HG03520 (cell line): ENCODE measurements around the gene SRBD1.

Source experiments
- ATAC-seq: cut with Tn5 transposase; IDR thresholded peaks from one replicate; pipeline ENCODE4 v1.9.1; 2021; ENCODE audit warnings: mild to moderate bottlenecking, moderate library complexity; ENCODE audit not compliant: unreplicated experiment

Gene SRBD1

DNA sequence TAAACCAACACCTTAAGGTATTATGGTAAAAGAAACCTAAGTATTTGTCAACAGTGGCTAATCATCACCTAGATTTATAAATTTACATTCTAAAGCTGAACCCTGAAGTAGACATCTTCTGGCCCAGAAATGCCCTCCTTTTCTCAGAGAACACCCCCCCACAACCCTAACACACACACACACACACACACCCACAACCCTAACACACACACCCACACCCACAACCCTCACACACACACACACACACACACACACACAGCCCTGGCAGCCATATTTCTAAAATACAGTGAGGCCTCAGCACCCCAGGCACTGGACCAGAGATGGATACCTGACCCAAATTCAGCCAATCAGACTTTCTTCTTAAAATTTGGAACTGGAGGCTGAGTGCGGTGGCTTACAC is 14.3 kb downstream of the SRBD1 start:
- no peak for ATAC-seq

DNA sequence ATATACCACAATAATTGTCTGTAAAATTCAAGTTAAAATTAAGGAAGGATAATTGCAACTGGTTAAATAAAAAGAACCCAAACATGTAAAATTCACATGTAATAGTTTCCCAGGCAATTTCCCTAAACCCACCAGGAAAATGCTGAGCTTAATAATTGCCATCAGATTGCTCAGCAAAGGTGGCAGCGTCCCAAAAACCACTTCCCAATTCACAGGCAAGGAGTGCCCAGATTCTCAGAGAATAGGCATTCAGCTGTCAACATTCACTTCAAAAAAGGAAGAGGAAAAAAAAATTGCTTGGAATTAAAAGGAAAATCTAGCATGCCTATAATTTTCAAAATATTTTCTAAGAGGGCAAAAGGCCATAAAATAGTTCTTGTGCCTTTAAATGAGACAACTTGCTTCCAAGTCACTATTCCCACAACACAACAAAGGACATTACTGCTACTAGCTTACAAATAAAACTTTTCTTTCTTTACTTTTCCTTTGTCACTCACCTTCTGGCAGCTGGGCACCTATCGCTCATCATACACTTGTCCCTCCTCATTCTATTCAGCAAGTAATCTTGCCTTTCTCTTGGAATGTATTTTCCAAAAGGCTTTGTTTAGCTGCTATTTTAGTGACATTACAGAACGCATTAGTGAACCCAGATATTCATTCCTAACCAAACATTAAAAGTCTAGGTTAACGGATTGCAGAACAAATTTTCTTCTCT is 15.2 kb downstream of the SRBD1 start:
- no peak for ATAC-seq

DNA sequence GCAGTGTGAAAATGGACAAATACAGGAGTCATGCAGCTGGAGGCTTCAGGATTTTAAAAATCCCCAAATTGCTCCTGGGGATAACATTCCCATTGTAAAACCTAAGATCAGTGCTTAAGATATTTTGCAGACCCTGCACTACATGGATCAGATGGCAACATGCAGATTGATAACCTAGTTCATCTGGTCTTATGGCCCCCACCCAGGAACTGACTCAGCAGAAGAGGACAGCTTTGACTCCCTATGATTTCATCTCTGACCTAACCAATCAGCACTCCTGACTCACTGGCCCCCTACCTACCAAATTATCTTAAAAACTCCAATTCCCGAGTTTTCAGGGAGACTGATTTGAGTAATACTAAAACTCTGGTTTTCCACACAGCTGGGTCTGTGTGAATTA is 20.0 kb downstream of the SRBD1 start:
- no peak for ATAC-seq

DNA sequence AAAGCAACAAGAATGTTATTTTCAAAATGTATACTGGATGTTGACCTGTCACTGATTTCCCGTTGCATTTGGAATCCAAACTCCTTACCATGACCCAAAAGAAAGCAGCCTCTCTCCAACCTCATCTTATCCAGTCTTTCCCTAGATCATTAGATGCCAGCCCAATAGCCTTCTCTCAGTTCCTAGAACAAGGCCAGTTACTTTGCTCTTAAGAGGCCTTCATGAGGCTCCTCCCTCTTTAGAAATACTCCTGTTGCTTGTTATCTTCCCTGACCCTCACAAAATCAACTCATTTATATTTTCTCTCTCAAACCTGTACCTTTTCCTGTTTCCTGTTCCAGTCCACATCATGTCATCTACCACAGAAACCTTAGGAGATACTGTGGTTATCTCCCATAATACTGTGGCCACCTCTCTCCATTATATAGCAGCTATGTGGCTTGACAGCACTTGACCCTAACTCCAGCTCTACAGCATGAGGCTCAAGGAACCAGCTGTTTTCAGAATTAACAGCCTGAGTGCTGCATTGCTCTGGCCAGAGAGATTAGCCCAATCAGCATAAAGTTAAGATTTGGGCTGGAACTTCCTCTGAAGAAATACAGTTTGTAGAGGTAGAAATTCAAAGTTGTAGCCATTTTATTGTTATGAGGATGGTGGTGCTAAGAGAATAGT is 22.8 kb downstream of the SRBD1 start:
- no peak for ATAC-seq

DNA sequence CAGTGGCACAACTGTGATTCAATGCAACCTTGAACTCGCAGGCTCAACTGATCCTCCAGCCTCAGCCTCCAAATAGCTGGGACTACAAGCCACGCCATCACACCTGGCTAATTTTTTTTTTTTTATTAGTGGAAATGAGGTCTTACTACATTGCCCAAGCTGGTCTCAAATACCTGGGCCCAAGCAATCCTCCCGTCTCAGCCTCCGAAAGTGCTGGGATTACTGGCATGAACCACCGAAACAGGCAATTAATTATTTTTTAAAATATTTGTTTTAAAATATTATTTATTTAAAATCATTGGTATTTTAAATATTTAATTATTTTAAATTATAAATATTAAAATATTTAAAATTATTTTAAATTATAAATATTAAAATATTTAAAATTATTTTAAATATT is 24.5 kb downstream of the SRBD1 start:
- ATAC-seq = no peak

DNA sequence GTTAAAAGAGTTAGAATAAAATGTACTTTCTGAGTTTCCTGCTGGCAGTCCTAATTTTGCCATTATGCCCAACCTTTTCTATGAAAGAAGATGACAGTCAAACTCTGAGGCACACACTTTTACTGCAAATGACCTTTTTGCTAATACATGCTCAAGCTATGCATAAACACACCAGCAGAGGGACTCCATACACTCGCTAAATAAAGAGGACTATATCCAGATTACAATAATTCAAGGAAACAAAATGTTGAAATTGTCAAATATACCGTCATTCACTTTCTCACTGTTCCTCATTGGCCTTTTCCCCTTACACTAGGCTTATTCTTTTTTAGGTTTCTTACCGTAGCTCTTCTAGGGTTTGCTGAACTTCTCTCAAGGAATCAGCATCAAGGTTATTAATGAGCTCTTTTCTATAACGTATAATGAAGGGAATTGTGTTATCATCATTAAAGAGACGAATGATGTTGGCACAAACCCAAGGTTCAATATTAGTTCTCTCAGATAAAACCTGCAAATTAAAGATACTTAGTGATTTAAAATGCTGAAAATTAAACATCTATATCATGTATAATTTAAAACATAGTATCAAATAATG is 25.7 kb downstream of the SRBD1 start:
- no peak for ATAC-seq

DNA sequence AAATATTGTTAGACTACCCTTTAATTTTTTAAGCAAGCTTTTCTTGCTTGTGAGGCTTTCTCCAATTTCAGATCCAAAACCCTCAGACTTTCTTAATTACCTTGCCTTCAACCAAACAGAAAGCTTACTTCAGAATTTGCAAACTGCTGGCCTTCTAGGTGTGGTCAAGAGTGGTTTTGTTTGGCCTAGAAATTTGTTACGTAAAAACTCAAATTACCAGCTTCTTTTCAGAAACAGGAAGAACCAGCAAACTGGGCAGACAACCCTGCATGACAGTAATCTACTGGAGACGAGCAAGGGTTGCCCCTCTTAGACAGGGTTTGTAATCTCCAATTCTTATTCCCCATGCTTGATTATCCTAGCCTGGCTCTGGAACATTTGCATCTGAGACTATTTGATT is 27.1 kb downstream of the SRBD1 start:
- ATAC-seq = no peak

DNA sequence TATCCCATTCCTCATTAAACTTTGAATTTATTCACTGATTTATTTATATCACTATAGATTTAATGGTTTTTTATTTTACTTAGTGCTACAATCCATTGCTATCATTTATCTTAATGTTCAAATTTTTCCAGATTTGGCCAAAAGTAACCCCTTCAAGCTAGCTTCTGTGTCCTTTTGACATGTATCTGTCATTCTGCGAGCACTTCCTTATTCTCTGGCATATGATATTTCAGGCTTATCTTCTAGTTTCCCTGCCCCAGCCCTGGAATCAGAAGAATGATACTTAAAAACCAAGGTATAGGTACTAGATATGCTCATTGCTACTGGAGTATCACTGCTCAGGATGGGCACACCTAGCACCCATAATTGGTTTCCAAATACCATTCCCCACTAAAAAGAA is 28.5 kb downstream of the SRBD1 start:
- ATAC-seq = no peak

DNA sequence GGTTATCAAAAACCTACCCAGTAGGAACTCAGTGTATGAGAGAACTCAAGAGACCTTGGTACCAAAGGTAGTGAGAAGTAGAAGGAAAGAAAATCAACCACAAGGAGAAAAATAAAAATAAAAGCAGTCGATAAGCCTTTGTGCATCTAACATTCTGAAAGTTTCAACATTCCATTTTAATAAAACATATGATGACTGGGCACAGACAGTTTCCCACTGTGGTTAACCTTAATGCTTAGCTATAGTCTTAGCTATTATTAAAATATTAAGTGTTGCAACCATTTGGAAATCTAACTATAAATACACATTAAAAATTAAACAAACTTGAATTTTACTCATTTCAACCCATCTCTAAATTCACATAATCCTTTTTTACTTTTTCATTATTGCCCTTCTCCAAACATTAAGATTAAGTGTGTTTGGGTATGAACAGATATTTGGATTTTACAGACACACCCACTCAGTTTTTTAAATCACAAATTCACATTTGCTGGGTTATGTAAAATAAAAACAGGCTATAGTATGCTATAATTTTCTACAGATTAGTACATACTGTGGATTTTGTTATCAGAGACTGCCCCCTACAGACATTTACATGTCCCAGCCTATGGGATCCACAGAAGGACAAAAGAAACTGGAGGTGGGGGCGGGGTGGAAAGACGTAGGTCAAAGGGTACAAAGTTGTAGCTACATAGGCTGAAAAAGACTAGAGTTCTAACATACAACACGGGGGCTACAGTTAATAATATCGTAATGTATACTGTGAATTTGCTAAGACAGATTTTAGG is 32.8 kb downstream of the SRBD1 start:
- no peak for ATAC-seq

DNA sequence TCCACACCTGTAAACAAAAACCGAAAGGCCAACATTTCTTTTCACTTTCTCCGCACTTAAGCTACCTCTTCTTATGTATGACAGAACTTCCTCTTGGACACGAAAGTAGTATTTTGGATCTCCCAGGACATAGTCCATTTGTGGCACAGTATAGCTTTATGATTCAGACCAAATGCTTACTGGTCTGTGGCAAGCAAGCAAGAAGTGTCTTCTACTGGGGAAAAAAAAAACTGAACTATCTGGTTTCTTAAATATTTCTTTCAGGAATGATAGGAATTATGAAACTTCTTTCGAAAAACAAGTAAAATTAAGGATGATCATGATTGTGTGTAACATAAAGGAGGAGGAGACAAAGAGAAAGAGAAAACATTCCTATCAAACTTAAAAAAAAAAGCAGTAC is 33.6 kb downstream of the SRBD1 start:
- ATAC-seq = no peak

DNA sequence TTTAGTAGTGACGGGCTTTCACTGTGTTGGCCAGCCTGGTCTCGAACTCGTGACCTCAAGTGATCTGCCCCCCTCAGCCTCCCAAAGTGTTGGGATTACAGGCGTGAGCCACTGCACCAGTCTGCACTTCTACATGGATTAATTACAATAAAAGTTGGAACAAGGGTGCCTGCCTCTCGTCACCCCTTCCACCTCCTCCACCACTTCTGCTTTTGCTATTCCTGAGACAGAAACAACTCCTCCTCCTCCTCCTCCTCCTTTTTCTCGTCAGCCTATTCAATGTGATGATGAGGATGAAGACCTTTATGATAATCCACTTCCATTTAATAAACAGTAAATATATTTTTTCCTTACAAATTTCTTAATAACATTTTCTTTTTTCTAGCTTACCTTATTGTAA is 35.2 kb downstream of the SRBD1 start:
- no peak for ATAC-seq

DNA sequence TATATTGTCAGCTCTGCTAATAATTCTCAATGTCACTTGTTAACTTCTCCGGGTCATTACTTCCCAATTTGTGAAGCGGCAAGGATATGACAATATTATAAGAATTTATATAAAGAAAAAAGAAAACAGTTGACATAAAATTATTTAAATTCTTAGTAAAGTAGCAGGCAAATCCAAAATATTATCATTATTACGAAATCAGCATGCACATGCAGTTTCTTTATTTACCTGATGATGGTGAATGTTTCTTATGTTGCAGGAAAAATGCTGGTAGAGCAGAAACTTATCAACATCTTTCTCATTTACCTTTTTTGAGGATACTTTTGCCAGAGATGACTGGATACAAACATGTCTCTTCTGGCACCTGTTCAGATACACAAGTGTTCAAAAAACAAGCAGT is 38.1 kb downstream of the SRBD1 start:
- no peak for ATAC-seq

DNA sequence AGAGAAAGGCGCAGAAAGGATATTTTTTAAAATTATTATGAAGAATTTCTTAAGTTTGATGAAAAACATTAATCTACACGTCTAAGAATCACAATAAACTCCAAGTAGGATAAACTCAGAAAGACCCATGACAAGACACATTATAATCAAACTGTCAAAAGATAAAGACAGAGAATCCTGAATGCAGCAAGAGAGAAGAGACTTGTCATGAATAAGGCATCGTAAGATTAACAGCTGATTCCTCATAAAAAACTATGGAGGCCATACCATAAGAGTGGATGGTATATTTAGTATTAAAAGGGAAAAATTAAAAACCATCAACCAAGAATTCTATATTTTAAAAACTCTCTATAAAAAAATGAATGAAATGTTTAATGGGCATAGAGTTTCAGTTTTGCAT is 39.1 kb downstream of the SRBD1 start:
- no peak for ATAC-seq

DNA sequence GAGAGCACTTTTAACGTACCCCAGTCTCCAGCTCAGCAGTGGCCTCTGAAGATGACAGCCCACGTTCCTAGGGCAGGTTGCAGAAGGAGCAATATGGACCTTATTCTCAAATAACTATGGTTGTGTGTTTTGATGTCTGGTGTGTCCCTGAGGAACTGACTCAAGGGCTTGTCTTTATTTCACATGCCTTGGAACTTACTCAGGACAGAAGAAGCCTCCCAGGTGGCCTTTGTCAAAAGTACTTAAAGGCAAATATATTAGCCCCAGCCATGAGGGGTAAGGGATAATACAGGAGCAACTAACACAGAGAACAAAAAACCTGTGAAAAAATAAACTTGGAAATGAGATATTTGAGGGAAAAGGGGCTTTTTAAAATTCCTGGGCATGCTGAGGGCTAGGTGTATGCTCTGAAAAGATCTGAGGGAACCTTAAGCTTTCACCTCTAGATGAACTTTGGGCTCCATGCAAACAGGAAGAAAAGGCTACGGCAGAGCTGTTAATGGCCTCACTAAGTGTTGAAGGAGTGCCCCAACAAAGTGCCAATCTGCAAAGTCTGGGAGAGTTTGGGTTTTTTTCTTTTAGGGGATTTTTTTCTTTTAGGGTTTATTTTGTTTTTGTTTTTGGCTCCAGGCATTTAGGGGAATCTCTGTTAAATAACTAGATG is 40.3 kb downstream of the SRBD1 start:
- no peak for ATAC-seq

DNA sequence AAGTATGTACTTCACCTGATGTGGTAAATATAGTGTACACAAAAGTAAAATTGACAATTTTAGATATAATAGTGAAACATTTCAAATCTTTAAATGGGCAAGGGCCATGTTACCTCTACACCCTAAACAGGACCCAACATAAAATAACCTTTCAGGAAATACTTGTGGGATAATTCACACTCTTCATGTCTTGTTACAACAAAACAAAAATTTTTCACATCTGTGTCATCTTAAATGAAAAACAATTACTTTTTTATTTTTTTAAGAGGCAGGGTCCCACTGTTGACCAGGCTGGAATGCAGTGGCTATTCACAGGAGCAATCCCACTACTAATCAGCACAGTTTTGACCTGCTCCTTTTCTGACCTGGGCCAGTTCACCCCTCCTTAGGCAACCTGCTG is 42.1 kb downstream of the SRBD1 start:
- no peak for ATAC-seq

DNA sequence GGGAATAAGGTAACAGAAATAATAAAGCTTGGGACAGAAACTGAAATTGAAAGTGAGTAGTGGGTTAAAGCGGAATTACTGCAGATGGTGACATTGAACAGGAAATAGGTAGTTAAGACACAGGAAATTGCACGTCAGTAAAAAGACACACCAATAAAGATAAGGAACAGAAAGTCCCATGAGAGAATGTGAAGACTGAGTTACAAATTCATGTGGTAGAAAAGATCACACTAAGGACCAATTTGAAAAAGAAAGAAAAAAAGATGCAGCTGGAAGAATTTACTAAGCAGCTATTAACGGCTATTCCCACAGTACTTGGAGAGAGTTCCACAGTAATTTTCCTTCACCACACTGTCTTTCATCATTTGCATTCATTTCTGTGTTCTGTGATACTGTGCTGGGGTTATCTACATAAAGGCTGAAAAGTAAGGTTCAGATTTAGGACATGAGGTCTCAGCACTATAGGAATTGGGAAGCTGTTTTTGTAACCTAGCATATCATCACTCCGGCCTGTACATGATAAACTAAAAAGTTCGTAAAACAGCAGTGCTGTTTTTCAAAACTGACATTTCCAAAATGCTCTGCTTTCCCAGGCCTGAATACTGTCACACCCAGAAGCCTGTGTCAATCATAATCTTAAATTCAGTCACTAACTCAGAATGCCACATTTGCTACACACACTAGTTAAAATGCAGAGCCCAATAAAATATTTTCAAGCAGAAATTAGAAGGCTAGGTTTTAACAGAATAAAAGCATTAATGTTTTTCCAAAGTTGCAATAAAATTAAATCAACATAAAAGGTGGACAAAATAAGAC is 42.9 kb downstream of the SRBD1 start:
- ATAC-seq = peak; percentile 97

DNA sequence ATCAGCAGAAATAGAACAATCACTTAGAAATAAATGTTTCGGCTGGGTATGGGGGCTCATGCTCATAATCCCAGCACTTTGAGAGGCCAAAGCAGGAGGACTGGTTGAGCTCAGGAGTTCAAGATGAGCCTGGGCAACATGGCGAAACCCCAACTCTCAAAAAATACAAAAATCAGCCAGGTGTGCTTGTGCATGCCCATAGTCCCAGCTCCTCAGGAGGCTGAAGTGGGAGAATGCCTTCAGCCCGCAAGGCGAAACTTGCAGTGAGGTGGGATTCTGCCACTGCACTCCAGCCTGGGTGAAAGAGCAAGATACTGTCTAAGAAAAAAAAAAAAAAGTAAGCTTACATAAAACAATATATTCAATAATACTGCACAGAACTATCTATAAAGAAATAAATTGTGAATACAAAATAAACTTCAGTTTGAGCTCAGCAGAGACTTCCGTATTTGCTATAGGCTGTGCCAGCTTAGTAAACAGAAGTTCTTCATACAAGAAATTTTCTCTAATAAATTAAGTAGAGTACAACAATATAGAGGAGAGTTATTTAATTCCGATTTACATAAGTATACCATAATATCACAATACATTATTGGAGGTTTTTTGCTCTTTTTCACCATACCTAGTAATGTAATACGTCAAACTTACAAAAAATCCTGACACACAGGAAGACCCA is 43.6 kb downstream of the SRBD1 start:
- no peak for ATAC-seq

DNA sequence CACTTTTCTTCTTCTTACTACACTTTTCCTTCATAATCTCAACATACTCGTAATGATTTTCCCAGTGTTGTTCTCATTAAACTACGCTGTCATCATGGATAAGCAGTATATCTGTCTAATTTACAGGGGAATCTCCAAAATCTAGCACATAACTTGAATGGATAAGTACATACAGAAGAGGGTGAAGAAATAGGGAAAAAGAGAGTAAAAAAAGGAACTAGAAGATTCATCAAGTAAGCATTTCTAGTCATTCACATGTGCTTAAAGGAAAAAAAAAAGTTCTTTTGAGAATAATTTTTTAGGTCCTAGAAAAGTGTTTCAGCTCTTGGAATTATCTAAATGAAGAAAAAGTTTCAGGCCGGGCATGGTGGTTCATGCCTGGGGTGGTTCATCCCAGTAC is 51.6 kb downstream of the SRBD1 start:
- ATAC-seq = no peak

DNA sequence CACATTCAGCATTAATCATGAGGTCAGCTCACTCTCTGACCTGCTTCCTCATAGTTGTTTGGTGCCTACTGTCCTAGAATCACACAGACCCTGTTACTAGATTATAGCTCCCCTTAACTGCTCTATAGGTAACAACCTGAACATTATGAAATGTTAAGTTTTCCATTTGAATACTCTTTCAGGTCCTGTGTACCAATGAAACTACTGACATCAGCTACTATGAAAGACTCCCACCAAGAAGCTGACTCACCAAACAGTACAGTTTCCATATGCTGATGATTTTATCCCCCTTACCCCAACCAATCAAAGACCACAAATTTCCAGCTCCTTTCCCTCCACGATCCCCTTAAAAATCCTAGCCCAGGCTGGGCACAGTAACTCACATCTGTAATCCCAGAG is 56.3 kb downstream of the SRBD1 start:
- no peak for ATAC-seq
